H9 (cell line): ENCODE data around the gene FMNL3. TPM values are rescaled to one million over a fixed set of nuclear protein-coding genes. Genes with fewer than 3 reads are reported as not detected.

Experiments
- DNase-seq: peaks from one replicate; pipeline ENCODE4 v3.0.0-alpha.2; 2017
- H2AFZ ChIP-seq: one replicate; pipeline ENCODE4 v1.6.1; 2013; ENCODE audit warnings: mild to moderate bottlenecking, low read length, control low read depth, moderate library complexity
- H2AK5ac ChIP-seq: 2 replicates; pipeline ENCODE4 v1.6.1; 2013; ENCODE audit warnings: low read length, control low read depth, mixed read lengths; ENCODE audit not compliant: insufficient read length
- H2BK120ac ChIP-seq: one replicate; pipeline ENCODE4 v1.6.1; 2013; ENCODE audit warnings: low read depth, mild to moderate bottlenecking, low read length, control low read depth, inconsistent platforms; ENCODE audit not compliant: poor library complexity, severe bottlenecking
- H2BK12ac ChIP-seq: 2 replicates; pipeline ENCODE4 v1.6.1; 2013; ENCODE audit warnings: low read length, control low read depth, mixed read lengths, low read depth; ENCODE audit not compliant: insufficient read length
- H2BK15ac ChIP-seq: 2 replicates; pipeline ENCODE4 v1.6.1; 2013; ENCODE audit warnings: low read depth, low read length, control low read depth
- H2BK20ac ChIP-seq: one replicate; pipeline ENCODE4 v1.6.1; 2013; ENCODE audit warnings: low read depth, mild to moderate bottlenecking, low read length, control low read depth, inconsistent platforms; ENCODE audit not compliant: poor library complexity, severe bottlenecking
- H2BK5ac ChIP-seq: 2 replicates; pipeline ENCODE4 v1.6.1; 2013; ENCODE audit warnings: low read length, control low read depth, mixed read lengths; ENCODE audit not compliant: insufficient read length
- H3K14ac ChIP-seq: 2 replicates; pipeline ENCODE4 v1.6.1; 2013; ENCODE audit warnings: low read length, control low read depth; ENCODE audit not compliant: insufficient read depth
- H3K18ac ChIP-seq: 2 replicates; pipeline ENCODE4 v1.6.1; 2013; ENCODE audit warnings: low read depth, mild to moderate bottlenecking, mixed read lengths, low read length, control low read depth; ENCODE audit not compliant: insufficient read length
- H3K23ac ChIP-seq: 2 replicates; pipeline ENCODE4 v1.6.1; 2013; ENCODE audit warnings: low read length, control low read depth, mixed read lengths, low read depth; ENCODE audit not compliant: insufficient read length
- H3K23me2 ChIP-seq: 2 replicates; pipeline ENCODE4 v1.6.1; 2013; ENCODE audit warnings: low read depth, mild to moderate bottlenecking, mixed read lengths, low read length, control low read depth; ENCODE audit not compliant: insufficient read length, poor library complexity, severe bottlenecking
- H3K27ac ChIP-seq: 2 replicates; pipeline ENCODE4 v1.5.1; 2013; ENCODE audit warnings: low read length, control low read depth, mixed read lengths, low read depth; ENCODE audit not compliant: insufficient read length
- H3K27me3 ChIP-seq: 2 replicates; pipeline ENCODE4 v1.6.1; 2013; ENCODE audit warnings: low read length, control low read depth, inconsistent platforms; ENCODE audit not compliant: insufficient read depth
- H3K4ac ChIP-seq: 2 replicates; pipeline ENCODE4 v1.6.1; 2013; ENCODE audit warnings: low read depth, mild to moderate bottlenecking, control low read depth, inconsistent platforms, low read length, moderate library complexity
- H3K4me1 ChIP-seq: 2 replicates; pipeline ENCODE4 v1.6.1; 2013; ENCODE audit warnings: low read length, control low read depth, inconsistent platforms; ENCODE audit not compliant: insufficient read depth
- H3K4me2 ChIP-seq: 2 replicates; pipeline ENCODE4 v1.6.1; 2013; ENCODE audit warnings: low read length, control low read depth, mixed read lengths; ENCODE audit not compliant: insufficient read length, insufficient read depth
- H3K56ac ChIP-seq: 2 replicates; pipeline ENCODE4 v1.6.1; 2013; ENCODE audit warnings: low read depth, mild to moderate bottlenecking, mixed read lengths, low read length, control low read depth; ENCODE audit not compliant: insufficient read length
- H3K79me1 ChIP-seq: 2 replicates; pipeline ENCODE4 v1.6.1; 2013; ENCODE audit warnings: low read depth, mild to moderate bottlenecking, moderate library complexity, low read length, control low read depth, inconsistent platforms; ENCODE audit not compliant: insufficient read depth, poor library complexity, severe bottlenecking
- H3K79me2 ChIP-seq: 2 replicates; pipeline ENCODE4 v1.6.1; 2013; ENCODE audit warnings: low read length, control low read depth, inconsistent platforms; ENCODE audit not compliant: insufficient read depth
- H3K9ac ChIP-seq: 2 replicates; pipeline ENCODE4 v1.6.1; 2013; ENCODE audit warnings: low read length, control low read depth, mixed read lengths; ENCODE audit not compliant: insufficient read length; ENCODE audit errors: extremely low read depth
- H3K9me3 ChIP-seq: one replicate; pipeline ENCODE4 v1.6.1; 2013; ENCODE audit warnings: low read depth, low read length, inconsistent platforms; ENCODE audit not compliant: control insufficient read depth
- H3T11ph ChIP-seq: one replicate; pipeline ENCODE4 v1.6.1; 2013; ENCODE audit warnings: mild to moderate bottlenecking, low read length, control low read depth, inconsistent platforms
- H4K20me1 ChIP-seq: one replicate; pipeline ENCODE4 v1.6.1; 2013; ENCODE audit not compliant: control insufficient read depth, insufficient read length, insufficient read depth
- H4K5ac ChIP-seq: 2 replicates; pipeline ENCODE4 v1.6.1; 2013; ENCODE audit warnings: low read depth, mild to moderate bottlenecking, mixed read lengths, low read length, control low read depth; ENCODE audit not compliant: insufficient read length
- H4K8ac ChIP-seq: replicated peaks from 2 replicates; pipeline ENCODE4 v1.6.1; 2013; ENCODE audit warnings: low read length, control low read depth, mixed read lengths, low read depth; ENCODE audit not compliant: insufficient read length
- H4K91ac ChIP-seq: 2 replicates; pipeline ENCODE4 v1.6.1; 2013; ENCODE audit warnings: low read depth, mild to moderate bottlenecking, moderate library complexity, mixed read lengths, low read length, control low read depth; ENCODE audit not compliant: insufficient read length
- H3K27ac Mint-ChIP-seq, 3 experiments: 2 replicates in 2 of 3; 3 replicates in 1 of 3; pipeline ENCODE4 v1.8.0; 2020 to 2021; ENCODE audit warnings: mixed read lengths in 3 of 3, mild to moderate bottlenecking in 1 of 3, moderate library complexity in 1 of 3
- H3K27me3 Mint-ChIP-seq: 2 replicates; pipeline ENCODE4 v1.8.0; 2021; ENCODE audit warnings: low read depth, mild to moderate bottlenecking, moderate library complexity, mixed read lengths
- H3K36me3 Mint-ChIP-seq, 3 experiments: 2 replicates in 2 of 3; 3 replicates in 1 of 3; pipeline ENCODE4 v1.8.0; 2020 to 2021; ENCODE audit warnings: low read depth in 3 of 3, mixed read lengths in 3 of 3; ENCODE audit not compliant: insufficient read depth in 1 of 3
- H3K4me1 Mint-ChIP-seq, 2 experiments: 2 replicates each; pipeline ENCODE4 v1.8.0; 2020; ENCODE audit warnings: mixed read lengths in 2 of 2
- H3K4me3 Mint-ChIP-seq, 2 experiments: 2 replicates in 1 of 2; 3 replicates in 1 of 2; pipeline ENCODE4 v1.8.0; 2020 to 2021; ENCODE audit warnings: mild to moderate bottlenecking in 2 of 2, mixed read lengths in 2 of 2, moderate library complexity in 1 of 2
- H3K9me3 Mint-ChIP-seq, 2 experiments: 2 replicates in 1 of 2; 3 replicates in 1 of 2; pipeline ENCODE4 v1.8.0; 2020; ENCODE audit warnings: mild to moderate bottlenecking in 2 of 2, mixed read lengths in 2 of 2, moderate library complexity in 1 of 2
- WGBS: extraction: QIAGEN DNeasy Blood & Tissue Kit; methylation state at CpG from one replicate; pipeline ENCODE4 v1.1.7; 2013; ENCODE audit warnings: missing lambda C conversion rate, low lambda C conversion rate, mixed read lengths; ENCODE audit not compliant: insufficient read length; ENCODE audit errors: extremely low coverage; 5-methylcytosine and 5-hydroxymethylcytosine counted together
- total RNA-seq: library from RNA; stranded (reverse); gene quantifications from 2 replicates; pipeline ENCODE4 v1.2.1, GENCODE V29; 2021
- TF ChIP-seq, protein P1 (sequence below): fragments of 200-600 bp; sonication (generic); conservative IDR thresholded peaks from 3 replicates; pipeline ENCODE4 v1.8.0; 2021; ENCODE audit warnings: antibody characterized with exemption, mild to moderate bottlenecking

The FMNL3 gene
- total RNA-seq, 1 experiment from 2014 or later = 22.8 TPM

- Mint-ChIP-seq H3K27me3 (peaks cover 17% of the 10 kb centered on the region), H3K27ac (no peak overlapping the region), H3K4me1 (peaks cover 13 to 20% of the 10 kb centered on the region in 2 experiments), H3K4me3 (no peak overlapping the region), H3K9me3 (no peaks in the 10 kb centered on the region; a peak in 1 of 5 replicates), H3K36me3 (no peaks in the 10 kb centered on the region)
- no peaks in the 10 kb centered on the region for H4K20me1 ChIP-seq
- H2AFZ ChIP-seq = no peak overlapping the region
- no peak overlapping the region for H3K14ac ChIP-seq
- no peak overlapping the region for H2BK15ac ChIP-seq
- H2BK20ac ChIP-seq = no peak overlapping the region
- H2BK120ac ChIP-seq = no peak overlapping the region
- TF ChIP-seq, protein P1, sequence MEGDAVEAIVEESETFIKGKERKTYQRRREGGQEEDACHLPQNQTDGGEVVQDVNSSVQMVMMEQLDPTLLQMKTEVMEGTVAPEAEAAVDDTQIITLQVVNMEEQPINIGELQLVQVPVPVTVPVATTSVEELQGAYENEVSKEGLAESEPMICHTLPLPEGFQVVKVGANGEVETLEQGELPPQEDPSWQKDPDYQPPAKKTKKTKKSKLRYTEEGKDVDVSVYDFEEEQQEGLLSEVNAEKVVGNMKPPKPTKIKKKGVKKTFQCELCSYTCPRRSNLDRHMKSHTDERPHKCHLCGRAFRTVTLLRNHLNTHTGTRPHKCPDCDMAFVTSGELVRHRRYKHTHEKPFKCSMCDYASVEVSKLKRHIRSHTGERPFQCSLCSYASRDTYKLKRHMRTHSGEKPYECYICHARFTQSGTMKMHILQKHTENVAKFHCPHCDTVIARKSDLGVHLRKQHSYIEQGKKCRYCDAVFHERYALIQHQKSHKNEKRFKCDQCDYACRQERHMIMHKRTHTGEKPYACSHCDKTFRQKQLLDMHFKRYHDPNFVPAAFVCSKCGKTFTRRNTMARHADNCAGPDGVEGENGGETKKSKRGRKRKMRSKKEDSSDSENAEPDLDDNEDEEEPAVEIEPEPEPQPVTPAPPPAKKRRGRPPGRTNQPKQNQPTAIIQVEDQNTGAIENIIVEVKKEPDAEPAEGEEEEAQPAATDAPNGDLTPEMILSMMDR = no peak
- no peak overlapping the region for H4K8ac ChIP-seq
- H2AK5ac ChIP-seq = no peak overlapping the region
- no peaks in the 10 kb centered on the region; the same call in 1 of the 2 replicates for H3K79me2 ChIP-seq
- no peak overlapping the region for H3K27ac ChIP-seq
- H3K56ac ChIP-seq = no peak overlapping the region
- H3K4ac ChIP-seq = no peak overlapping the region
- no peak overlapping the region for H2BK12ac ChIP-seq
- H4K91ac ChIP-seq = no peak overlapping the region
- no peak for DNase-seq
- WGBS = no CpG with 5 or more reads among the region's 7 CpGs
- no peak overlapping the region for H4K5ac ChIP-seq
- no peak overlapping the region for H3K9ac ChIP-seq
- no peak overlapping the region for H3T11ph ChIP-seq
- no peaks in the 10 kb centered on the region for H3K79me1 ChIP-seq
- H3K23me2 ChIP-seq = no peaks in the 10 kb centered on the region
- no peaks in the 10 kb centered on the region for H3K9me3 ChIP-seq
- H2BK5ac ChIP-seq = no peak overlapping the region
- H3K27me3 ChIP-seq = no peaks in the 10 kb centered on the region
- H3K23ac ChIP-seq = no peak overlapping the region
- peaks cover 2% of the 10 kb centered on the region; the same call in 1 of the 2 replicates for H3K4me1 ChIP-seq
- no peak overlapping the region for H3K4me2 ChIP-seq
- no peak overlapping the region for H3K18ac ChIP-seq
Measured at GRCh38 chr12:49615725-49616124, 91.5 kb downstream of the FMNL3 start.
